ENCODE results near the gene SUSD3. TPM values are rescaled to one million over a fixed set of nuclear protein-coding genes. Genes with fewer than 3 reads are reported as not detected.

Gene SUSD3
- total RNA-seq, 1 experiment from 2014 or later = 1.4 TPM

DNA sequence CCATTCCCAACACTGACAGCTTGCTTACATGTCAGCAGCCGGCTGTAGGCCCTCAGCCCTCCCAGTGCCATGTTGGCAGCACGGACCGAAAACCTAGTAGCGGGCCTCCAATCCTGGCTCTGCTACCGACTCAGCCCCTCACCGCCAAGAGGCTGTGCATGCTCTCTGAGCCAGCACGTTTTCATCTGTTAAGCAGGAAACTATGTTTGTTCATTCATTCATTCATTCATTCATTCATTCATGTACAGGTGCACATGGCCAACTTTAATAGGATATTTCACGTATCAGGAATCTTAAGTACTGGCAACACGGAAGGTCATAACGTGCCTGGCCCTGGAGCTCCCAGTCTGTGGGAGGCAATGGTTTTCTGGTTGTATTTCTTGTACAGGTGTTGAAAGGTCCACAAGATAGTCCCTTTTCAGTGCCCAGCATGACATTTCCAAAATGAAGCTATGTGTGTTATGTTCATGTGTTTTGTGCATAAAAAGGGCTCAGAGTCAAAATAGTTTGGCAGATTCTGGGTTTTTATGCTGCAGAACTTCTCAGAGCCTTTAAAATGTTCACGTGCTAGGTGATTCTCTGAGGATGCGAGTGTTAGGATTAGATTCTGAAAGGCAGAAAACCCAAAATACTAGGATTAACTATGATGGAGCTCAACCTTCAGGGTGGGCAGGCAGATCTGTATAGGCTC is 17.7 kb downstream of the SUSD3 start:
- DNase-seq (ENCODE audit: low read depth) = no peak

GRCh38 chr9:93076792-93077128 is 18.3 kb downstream of the SUSD3 start:
- no peak for DNase-seq (ENCODE audit: low read depth)

DNA sequence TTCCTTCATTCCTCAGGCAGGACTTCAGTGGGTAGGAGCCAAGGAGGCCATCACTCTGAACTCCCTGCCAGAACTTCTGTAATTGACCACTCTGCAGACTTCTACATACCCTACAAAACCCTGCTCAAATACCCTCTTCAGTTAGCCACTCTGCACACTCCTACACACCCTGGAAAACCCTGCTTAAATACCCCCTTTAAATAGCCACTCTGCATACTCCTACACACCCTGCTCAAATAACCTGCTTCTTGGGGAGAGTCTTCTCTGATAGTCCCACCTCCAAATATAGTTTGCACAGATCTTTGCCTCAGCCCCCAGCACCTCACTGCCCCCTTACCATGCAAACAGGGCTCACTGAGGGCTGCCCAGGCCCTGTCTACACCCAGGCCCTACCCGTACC is 18.9 kb downstream of the SUSD3 start:
- no peak for DNase-seq (ENCODE audit: low read depth)

DNA sequence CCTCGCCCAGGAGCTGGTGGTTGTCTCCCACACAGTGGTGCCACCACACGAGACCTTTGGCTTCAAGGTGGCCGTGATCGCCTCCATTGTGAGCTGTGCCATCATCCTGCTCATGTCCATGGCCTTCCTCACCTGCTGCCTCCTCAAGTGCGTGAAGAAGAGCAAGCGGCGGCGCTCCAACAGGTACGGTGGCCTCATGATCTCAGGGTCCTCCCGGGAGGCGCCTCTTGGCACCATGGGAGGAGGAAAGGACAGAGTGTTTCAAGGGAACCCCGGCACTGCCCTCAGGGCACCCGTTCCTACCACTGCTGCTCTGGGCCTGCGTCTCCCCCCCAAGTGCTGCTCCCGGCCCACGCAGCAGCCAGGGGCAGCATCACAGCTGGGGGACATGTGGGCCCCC is 19.3 kb downstream of the SUSD3 start:
- DNase-seq (ENCODE audit: low read depth) = no peak

DNA sequence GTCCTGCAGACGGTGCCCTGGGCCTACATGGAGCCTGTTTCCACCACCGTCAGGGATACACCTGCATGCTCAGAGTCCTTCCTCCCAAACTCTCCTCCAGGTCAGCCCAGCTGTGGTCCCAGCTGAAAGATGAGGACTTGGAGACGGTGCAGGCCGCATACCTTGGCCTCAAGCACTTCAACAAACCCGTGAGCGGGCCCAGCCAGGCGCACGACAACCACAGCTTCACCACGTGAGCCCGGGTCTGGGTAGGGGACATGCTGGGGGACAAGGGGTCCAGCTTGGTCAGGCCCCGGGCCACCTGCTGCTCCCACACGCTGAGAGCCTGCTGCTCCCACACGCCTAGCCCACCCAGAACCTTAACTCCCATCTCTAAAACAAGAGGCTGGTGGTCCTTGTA is 20.9 kb downstream of the SUSD3 start:
- DNase-seq (ENCODE audit: low read depth) = no peak

DNA sequence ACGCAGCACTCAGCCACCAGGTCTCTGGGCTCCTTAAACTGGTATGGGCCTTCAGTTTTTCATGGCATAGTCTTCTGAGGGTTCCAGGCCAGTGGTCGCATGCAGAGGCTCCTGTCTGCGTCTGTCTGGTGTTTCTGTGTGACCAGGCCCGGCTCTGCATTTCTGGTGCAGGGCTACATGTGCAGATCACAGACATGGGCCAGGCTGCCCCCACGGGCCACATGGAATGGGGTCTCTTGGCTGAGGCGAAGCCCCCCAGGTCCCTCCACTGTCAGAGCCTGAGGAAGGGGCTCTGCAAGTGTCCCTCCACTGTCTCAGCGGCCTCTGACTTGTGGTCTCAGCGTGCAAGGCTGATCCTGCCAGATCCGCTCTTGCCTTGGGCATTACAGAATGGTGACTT is 21.9 kb downstream of the SUSD3 start:
- no peak for DNase-seq (ENCODE audit: low read depth)

DNA sequence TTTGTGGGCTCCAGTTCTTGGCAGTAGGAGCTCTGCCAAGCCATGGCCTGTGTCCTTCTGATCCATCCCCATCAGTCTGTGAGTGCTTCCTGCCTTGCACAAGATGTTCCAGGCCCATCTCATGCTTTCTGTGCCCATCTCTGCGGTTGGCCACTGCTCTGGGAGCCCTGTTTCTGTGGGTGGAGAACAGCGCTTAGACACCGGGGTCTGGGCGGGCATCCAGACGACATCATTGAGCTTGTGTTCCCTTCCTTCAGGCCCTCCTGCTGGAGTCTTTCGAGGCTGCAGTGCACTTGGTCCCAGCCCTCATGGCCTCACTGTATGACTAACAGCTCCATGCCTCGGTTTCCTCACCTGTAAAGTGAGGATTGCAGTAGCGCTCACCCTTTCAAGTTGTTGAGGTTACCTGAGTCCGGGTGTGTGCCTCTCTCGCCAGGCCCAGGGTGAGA is 22.6 kb downstream of the SUSD3 start:
- DNase-seq (ENCODE audit: low read depth) = no peak

DNA sequence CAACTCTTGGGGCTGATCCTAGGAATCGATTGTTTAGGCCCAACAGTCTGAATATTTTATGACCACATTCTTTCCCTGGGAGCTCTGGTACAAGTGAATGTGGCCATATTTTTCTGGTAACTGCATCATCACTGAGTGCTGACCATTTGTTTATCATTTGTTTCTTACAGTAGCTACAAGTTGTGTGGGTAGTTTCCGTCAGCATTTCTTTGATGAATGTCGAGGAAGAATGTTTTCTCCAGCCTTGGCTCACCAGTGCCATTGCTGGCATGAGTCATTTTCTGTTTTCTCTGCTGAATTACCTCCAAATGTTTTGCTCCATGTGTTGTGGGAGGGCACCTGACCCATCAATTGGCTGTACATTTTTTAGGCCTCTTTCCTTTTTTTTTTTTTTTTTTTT is 23.4 kb downstream of the SUSD3 start:
- DNase-seq (ENCODE audit: low read depth) = peak; percentile 91

GRCh38 chr9:93082841-93083411 is 24.4 kb downstream of the SUSD3 start:
- DNase-seq (ENCODE audit: low read depth) = no peak

DNA sequence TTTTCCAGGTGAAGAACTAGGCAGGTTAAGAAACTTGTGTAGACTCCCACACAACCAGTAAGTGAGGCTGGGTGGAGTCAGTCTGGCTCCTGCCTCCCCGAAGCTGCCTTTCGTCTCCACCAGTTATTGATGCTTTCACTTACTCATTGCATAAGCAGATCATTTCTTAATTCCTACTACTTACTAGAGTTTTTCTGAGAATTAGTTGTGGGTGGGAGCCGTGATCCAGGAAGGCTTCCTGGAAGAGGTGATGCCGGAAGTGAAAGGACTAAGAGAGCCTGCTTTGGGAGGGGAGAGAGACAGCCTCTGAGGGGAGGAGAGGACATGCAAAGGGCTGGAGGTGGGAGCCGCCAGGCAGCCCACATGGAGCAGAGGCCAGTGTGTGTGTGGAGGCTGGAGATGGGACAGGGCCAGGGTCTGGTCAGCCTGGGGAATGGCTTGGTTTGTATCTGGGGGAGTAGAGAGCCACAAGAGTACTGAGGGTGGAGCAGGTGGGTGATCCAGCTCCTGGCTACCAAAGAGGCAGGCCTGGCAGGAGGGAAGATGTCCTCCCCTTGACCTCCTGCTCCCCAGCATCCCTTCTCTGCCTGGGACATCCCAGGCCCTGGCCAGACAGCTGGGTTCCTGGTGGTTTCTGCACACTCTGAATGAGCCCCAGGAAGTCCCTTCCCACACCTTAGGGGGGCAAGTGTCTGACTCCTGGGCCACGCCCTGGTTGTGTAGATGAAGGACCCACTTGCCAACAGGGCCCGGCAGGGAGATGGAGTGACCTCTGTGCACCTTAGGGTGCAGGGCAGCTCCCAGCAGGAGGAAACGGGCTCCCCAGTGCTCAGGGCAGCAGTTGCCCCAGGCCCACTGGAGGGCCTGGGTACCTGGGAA is 25.3 kb downstream of the SUSD3 start:
- DNase-seq (ENCODE audit: low read depth) = no peak

DNA sequence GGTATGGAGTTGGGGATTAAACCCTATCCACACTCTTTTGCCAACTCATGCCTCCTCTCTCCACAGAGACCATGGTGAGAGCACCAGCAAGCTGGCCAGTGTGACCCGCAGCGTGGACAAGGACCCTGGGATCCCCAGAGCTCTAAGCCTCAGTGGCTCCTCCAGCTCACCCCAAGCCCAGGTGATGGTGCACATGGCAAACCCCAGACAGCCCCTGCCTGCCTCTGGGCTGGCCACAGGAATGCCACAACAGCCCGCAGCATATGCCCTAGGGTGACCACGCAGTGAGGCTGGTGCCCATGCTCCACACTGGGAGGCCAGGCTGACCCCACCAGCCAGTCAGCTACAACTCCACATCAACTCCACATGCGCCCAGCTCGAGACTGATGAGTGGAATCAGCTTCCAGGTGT is 26.0 kb downstream of the SUSD3 start:
- no peak for DNase-seq (ENCODE audit: low read depth)

- DNase-seq (ENCODE audit: low read depth) = no peak
These were observed 27.2 kb downstream of the SUSD3 start for GRCh38 chr9:93085676-93086075.

GRCh38 chr9:93086447-93087224 is 28.1 kb downstream of the SUSD3 start:
- no peak for DNase-seq (ENCODE audit: low read depth)

DNA sequence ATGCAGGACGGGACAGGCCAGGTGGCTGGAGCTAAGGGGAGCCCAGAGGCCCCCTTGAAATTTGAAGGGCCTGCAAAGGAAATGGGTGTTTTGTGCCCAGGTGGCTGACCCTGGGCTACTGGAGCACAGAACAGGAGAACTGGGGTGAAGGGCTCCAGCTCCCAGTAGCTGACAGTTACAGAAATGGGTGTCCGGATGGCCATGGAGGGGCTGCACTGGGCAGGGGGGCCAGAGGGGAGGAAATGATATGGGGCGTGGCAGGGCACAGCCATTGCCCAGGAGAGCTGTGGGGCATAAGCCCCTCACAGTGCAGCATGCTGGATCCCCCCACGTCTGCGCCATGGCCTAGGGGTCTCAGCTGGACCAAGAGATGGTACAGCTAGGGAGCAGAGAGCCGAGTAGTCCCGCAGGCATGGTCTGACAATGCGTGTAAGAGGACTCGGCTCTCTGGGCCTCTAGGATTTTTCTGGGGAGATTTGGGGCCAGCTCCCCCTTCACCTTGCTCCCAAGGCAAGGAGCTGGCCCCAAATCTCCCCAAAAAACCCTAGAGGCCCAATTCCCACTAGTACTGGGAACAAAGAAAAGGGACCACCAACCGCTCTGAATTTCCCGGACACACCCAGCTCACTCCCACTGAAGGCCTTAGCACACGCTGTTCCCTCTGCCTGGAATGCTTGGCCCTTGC is 29.6 kb downstream of the SUSD3 start:
- no peak for DNase-seq (ENCODE audit: low read depth)

GRCh38 chr9:93088656-93089015 is 30.1 kb downstream of the SUSD3 start:
- DNase-seq (ENCODE audit: low read depth) = no peak

DNA sequence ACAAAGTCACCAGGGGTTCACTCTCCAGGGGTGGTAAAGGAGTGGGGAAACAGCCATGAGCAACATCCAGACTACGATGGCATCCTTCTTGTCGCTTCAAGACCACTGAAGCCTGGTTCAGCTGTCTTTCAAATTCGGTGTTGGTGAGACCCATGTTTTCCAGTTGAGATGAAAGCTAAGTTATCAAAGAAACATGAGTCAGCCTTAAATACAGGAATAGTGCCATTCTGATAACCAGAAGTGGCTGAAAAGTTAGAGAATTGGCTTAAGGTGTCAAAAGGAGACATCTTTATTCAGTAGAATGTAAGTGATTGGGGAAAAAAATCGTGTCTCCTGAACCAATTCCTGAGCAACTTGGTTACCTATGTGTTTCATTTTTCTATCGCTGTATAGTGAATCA is 30.5 kb downstream of the SUSD3 start:
- no peak for DNase-seq (ENCODE audit: low read depth)

GRCh38 chr9:93089481-93089991 is 31.0 kb downstream of the SUSD3 start:
- no peak for DNase-seq (ENCODE audit: low read depth)

DNA sequence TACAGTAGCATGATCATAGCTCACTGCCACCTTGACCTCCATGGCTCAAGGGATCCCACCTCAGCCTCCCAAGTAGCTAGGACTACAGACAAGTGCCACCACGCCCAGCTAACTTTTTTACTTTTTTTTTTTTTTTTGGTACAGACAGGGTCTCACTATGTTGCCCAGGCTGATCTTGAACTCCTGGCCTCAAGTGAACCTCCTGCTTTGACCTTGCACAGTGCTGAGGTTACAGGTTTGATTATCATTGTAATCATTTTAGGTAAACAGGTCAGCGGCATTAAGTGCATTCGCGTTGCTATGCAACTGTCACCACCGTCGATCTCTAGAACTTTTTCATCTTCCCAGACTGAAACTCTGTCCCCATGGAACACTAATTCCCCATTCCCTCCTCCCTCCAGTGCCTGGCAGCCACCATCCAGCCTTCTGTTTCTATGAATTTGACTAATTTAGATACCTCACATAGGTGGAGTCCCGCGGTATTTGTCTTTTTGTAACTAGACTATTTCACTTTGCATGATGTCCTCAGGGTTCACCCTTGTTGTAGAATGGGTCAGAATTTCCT is 31.7 kb downstream of the SUSD3 start:
- no peak for DNase-seq (ENCODE audit: low read depth)

DNA sequence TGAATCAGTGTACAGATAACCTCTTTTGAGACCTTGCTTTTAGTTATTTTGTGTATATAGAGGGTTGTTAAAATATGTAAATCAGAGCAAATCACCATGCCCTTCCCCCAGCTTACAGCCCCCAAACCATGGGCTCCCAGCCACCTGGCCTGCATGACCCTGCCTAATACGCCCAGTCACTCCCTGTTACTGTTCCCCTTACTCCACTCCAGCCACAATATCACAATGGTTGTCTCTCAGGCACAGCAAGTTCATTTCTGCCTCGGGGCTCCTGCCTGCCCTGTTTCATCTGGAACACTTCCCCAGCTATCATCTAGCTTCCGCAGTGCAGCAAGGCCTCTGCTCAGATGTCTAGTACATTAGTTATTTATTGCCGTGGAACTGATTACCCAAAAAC is 32.6 kb downstream of the SUSD3 start:
- no peak for DNase-seq (ENCODE audit: low read depth)

DNA sequence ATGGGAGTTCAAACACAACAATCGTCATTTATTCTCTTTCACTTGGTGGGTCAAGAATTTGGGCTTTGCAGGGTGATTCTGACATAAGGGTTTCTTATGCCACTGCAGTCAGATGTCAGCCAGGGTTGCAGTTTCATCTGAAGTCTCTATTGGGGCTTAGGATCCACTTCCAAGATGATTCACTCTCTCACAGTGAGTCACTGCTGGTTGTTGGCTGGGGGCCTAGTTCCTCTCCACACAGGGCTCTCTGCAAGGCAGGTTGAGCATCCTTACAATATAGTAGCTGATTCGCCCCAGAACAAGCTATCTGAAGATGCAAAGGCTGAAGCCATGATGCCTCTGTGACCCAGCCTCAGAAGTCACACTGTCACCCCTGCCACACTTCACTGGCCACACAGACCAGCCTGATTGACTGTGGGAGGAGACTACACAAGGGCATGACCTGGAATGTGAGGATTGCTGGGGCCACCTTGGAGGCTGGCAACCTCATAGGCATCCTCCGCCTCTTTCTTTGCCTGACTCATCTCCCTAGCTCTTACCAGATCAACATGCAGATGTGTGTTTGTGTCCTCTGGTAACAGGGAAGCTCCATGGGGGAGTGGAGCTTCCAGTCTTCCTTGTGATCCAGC is 33.1 kb downstream of the SUSD3 start:
- peak; percentile 80 for DNase-seq (ENCODE audit: low read depth)

Data from M059J (cell line).